ENCODE measurements around the gene INPP4A. TPM values are rescaled to one million over a fixed set of nuclear protein-coding genes. Genes with fewer than 3 reads are reported as not detected.
A peak's percentile ranks its signal among the peaks of the same experiment; 100 is the strongest.

The INPP4A gene
- total and polyA plus RNA-seq, 7 experiments from 2014 or later, result 51.4 to 165 (median 145) TPM

GRCh38 chr2:98461498-98462049 lies 16.9 kb downstream of the INPP4A start:
- Mint-ChIP-seq H3K9me3 (peaks cover 0 to 1% (median 0%) of the 10 kb centered on the region in 11 donors), H3K27me3 (no peaks in the 10 kb centered on the region), H3K36me3 (peaks cover 0 to 52% (median 4%) of the 10 kb centered on the region in 5 donors), H3K4me1 (peaks cover 73 to 95% (median 91%) of the 10 kb centered on the region in 7 donors), H3K27ac (peak overlapping the region; percentile 92 to 97 (median 96)), H3K4me3 (peak overlapping the region; percentile 29 to 84 (median 73))
- intact Hi-C loops (cut with micrococcal nuclease), result loop anchor here (5.0 to 10.0 kb wide), 4 partner anchors 196 to 876 kb away; partner anchors contain the start of genes MGAT4A (in 2 of the 2), EIF5B (in 1 of the 2), TXNDC9 (in 1 of the 2) and ZAP70 (in 1 of the 2)
- Histone ChIP-seq H3K4me3 (ENCODE audit: low read length) (no peak overlapping the region), H3K4me1 (ENCODE audit: control insufficient read depth in 2 of 2, insufficient read depth in 2 of 2, low read length in 2 of 2) (peaks cover 88 to 92% of the 10 kb centered on the region in 2 donors), H3K27ac (ENCODE audit: low read depth, low read length) (peak overlapping the region; percentile 57), H3K36me3 (ENCODE audit: control insufficient read depth in 2 of 3, insufficient read depth in 3 of 3, low read length in 3 of 3) (peaks cover 0 to 12% (median 0%) of the 10 kb centered on the region in 3 experiments), H3K9me3 (ENCODE audit: control insufficient read depth in 2 of 3, low read length in 3 of 3) (no peaks in the 10 kb centered on the region), H3K27me3 (ENCODE audit: control insufficient read depth in 2 of 2, insufficient read depth in 2 of 2, low read length in 2 of 2) (no peaks in the 10 kb centered on the region)
- ChIA-PET POLR2A (interaction anchor here (1.0 to 8.7 kb wide), 6 partner anchors 8 to 43 kb away, joined by 6 to 140 read pairs (median 17); no protein-coding TSS in a partner anchor), CTCF (interaction anchor here (0.6 to 1.5 kb wide), 5 partner anchors 15 to 1546 kb away, joined by 3 to 9 read pairs (median 4); no protein-coding TSS in a partner anchor)
- no peak for ATAC-seq
- peak in 2 of 9 donors; percentile 8 to 11 for DNase-seq

GRCh38 chr2:98463081-98463481 lies 18.4 kb downstream of the INPP4A start:
- no peaks in the 10 kb centered on the region for H3K9me3 ChIP-seq (ENCODE audit: control insufficient read depth in 2 of 3, low read length in 3 of 3)
- H3K36me3 ChIP-seq (ENCODE audit: control insufficient read depth in 2 of 3, insufficient read depth in 3 of 3, low read length in 3 of 3), result peaks cover 0 to 7% (median 0%) of the 10 kb centered on the region in 3 experiments
- H3K9me3 Mint-ChIP-seq, result peaks cover 0 to 2% (median 0%) of the 10 kb centered on the region in 11 donors
- H3K27me3 Mint-ChIP-seq, result no peaks in the 10 kb centered on the region
- peaks cover 90 to 93% of the 10 kb centered on the region in 2 donors for H3K4me1 ChIP-seq (ENCODE audit: control insufficient read depth in 2 of 2, insufficient read depth in 2 of 2, low read length in 2 of 2)
- DNase-seq (no peak), ATAC-seq (no peak)
- H3K4me3 ChIP-seq (ENCODE audit: low read length), result peak overlapping the region; percentile 61
- intact Hi-C loops (cut with micrococcal nuclease), result loop anchor here (5.0 to 10.0 kb wide), 4 partner anchors 194 to 874 kb away; partner anchors contain the start of genes MGAT4A (in 2 of the 2), EIF5B (in 1 of the 2), TXNDC9 (in 1 of the 2) and ZAP70 (in 1 of the 2)
- POLR2A ChIA-PET, result interaction anchor here (1.1 to 8.7 kb wide), 8 partner anchors 9 to 750 kb away, joined by 4 to 140 read pairs (median 29); partner anchors contain the start of genes INPP4A and ZAP70
- H3K36me3 Mint-ChIP-seq, result peaks cover 0 to 56% (median 4%) of the 10 kb centered on the region in 5 donors
- H3K27ac ChIP-seq (ENCODE audit: low read depth, low read length), result peak overlapping the region; percentile 85
- peak overlapping the region; percentile 78 to 98 (median 87) for H3K4me3 Mint-ChIP-seq
- peak overlapping the region; percentile 93 to 99 (median 96) for H3K27ac Mint-ChIP-seq
- no peaks in the 10 kb centered on the region for H3K27me3 ChIP-seq (ENCODE audit: control insufficient read depth in 2 of 2, insufficient read depth in 2 of 2, low read length in 2 of 2)
- CTCF ChIA-PET, result interaction anchor here (0.6 to 4.9 kb wide), 7 partner anchors 9 to 354 kb away, joined by 3 to 28 read pairs (median 10); no protein-coding TSS in a partner anchor
- peaks cover 78 to 95% (median 93%) of the 10 kb centered on the region in 7 donors for H3K4me1 Mint-ChIP-seq

- no peaks in the 10 kb centered on the region for H3K27me3 ChIP-seq (ENCODE audit: control insufficient read depth in 2 of 2, insufficient read depth in 2 of 2, low read length in 2 of 2)
- ChIA-PET POLR2A (interaction anchor here (0.7 to 8.7 kb wide), 11 partner anchors 8 to 751 kb away, joined by 3 to 140 read pairs (median 10); partner anchors contain the start of genes INPP4A and ZAP70), CTCF (interaction anchor here (0.6 to 4.9 kb wide), 11 partner anchors 8 to 353 kb away, joined by 3 to 28 read pairs (median 4); no protein-coding TSS in a partner anchor)
- peaks cover 90 to 93% of the 10 kb centered on the region in 2 donors for H3K4me1 ChIP-seq (ENCODE audit: control insufficient read depth in 2 of 2, insufficient read depth in 2 of 2, low read length in 2 of 2)
- Mint-ChIP-seq H3K36me3 (peaks cover 0 to 54% (median 2%) of the 10 kb centered on the region in 5 donors), H3K27ac (peak overlapping the region; percentile 93 to 99 (median 96)), H3K9me3 (peaks cover 0 to 2% (median 0%) of the 10 kb centered on the region in 11 donors), H3K27me3 (no peaks in the 10 kb centered on the region), H3K4me3 (peak overlapping the region; percentile 78 to 98 (median 87)), H3K4me1 (peaks cover 76 to 95% (median 93%) of the 10 kb centered on the region in 7 donors)
- H3K36me3 ChIP-seq (ENCODE audit: control insufficient read depth in 2 of 3, insufficient read depth in 3 of 3, low read length in 3 of 3), result peaks cover 0 to 6% (median 0%) of the 10 kb centered on the region in 3 experiments
- DNase-seq (peak in 2 of 9 donors; percentile 9 to 25), ATAC-seq (no peak)
- no peaks in the 10 kb centered on the region for H3K9me3 ChIP-seq (ENCODE audit: control insufficient read depth in 2 of 3, low read length in 3 of 3)
- intact Hi-C loops (cut with micrococcal nuclease), result loop anchor here (5.0 to 10.0 kb wide), 4 partner anchors 194 to 874 kb away; partner anchors contain the start of genes MGAT4A (in 2 of the 2), EIF5B (in 1 of the 2), TXNDC9 (in 1 of the 2) and ZAP70 (in 1 of the 2)
- H3K27ac ChIP-seq (ENCODE audit: low read depth, low read length), result peak overlapping the region; percentile 85
- peak overlapping the region; percentile 61 for H3K4me3 ChIP-seq (ENCODE audit: low read length)
Observed at GRCh38 chr2:98463551-98463971, 18.9 kb downstream of the INPP4A start.

- no peaks in the 10 kb centered on the region for H3K36me3 ChIP-seq (ENCODE audit: control insufficient read depth in 2 of 3, insufficient read depth in 3 of 3, low read length in 3 of 3)
- no peaks in the 10 kb centered on the region for H3K27me3 ChIP-seq (ENCODE audit: control insufficient read depth in 2 of 2, insufficient read depth in 2 of 2, low read length in 2 of 2)
- ChIA-PET CTCF (interaction anchor here (0.6 to 4.9 kb wide), 14 partner anchors 8 to 353 kb away, joined by 3 to 28 read pairs (median 4); no protein-coding TSS in a partner anchor), POLR2A (interaction anchor here (0.7 to 8.7 kb wide), 13 partner anchors 8 to 751 kb away, joined by 3 to 140 read pairs (median 7); partner anchors contain the start of genes INPP4A and ZAP70)
- peak overlapping the region; percentile 93 to 99 (median 96) for H3K27ac Mint-ChIP-seq
- no peaks in the 10 kb centered on the region for H3K27me3 Mint-ChIP-seq
- peaks cover 0 to 51% (median 3%) of the 10 kb centered on the region in 5 donors for H3K36me3 Mint-ChIP-seq
- peaks cover 90 to 91% of the 10 kb centered on the region in 2 donors for H3K4me1 ChIP-seq (ENCODE audit: control insufficient read depth in 2 of 2, insufficient read depth in 2 of 2, low read length in 2 of 2)
- ATAC-seq (peak; percentile 46), DNase-seq (peak in 8 of 9 donors; percentile 35 to 64 (median 57))
- intact Hi-C loops (cut with micrococcal nuclease), result loop anchor here (1.0 to 10.0 kb wide), 8 partner anchors 9 to 873 kb away; partner anchors contain the start of genes MGAT4A (in 2 of the 2), EIF5B (in 1 of the 2), TXNDC9 (in 1 of the 2) and ZAP70 (in 1 of the 2)
- peak overlapping the region; percentile 78 to 98 (median 87) for H3K4me3 Mint-ChIP-seq
- H3K9me3 Mint-ChIP-seq, result peaks cover 0 to 5% (median 0%) of the 10 kb centered on the region in 11 donors
- H3K4me1 Mint-ChIP-seq, result peaks cover 77 to 95% (median 91%) of the 10 kb centered on the region in 7 donors
- peak overlapping the region; percentile 85 for H3K27ac ChIP-seq (ENCODE audit: low read depth, low read length)
- peak overlapping the region; percentile 61 for H3K4me3 ChIP-seq (ENCODE audit: low read length)
- no peaks in the 10 kb centered on the region for H3K9me3 ChIP-seq (ENCODE audit: control insufficient read depth in 2 of 3, low read length in 3 of 3)
Observed at GRCh38 chr2:98463988-98464771, 19.5 kb downstream of the INPP4A start.

- ATAC-seq, result peak; percentile 61
- ChIA-PET POLR2A (interaction anchor here (0.6 to 8.7 kb wide), 10 partner anchors 11 to 470 kb away, joined by 3 to 140 read pairs (median 16); partner anchors contain the start of gene INPP4A), CTCF (interaction anchor here (0.6 to 4.9 kb wide), 9 partner anchors 11 to 41 kb away, joined by 3 to 28 read pairs (median 5); no protein-coding TSS in a partner anchor)
- H3K27me3 ChIP-seq (ENCODE audit: control insufficient read depth in 2 of 2, insufficient read depth in 2 of 2, low read length in 2 of 2), result no peaks in the 10 kb centered on the region
- Mint-ChIP-seq H3K9me3 (peaks cover 0 to 5% (median 0%) of the 10 kb centered on the region in 11 donors), H3K4me1 (peaks cover 76 to 95% (median 89%) of the 10 kb centered on the region in 7 donors), H3K4me3 (peak overlapping the region; percentile 78 to 98 (median 87)), H3K27me3 (no peaks in the 10 kb centered on the region), H3K27ac (peak overlapping the region; percentile 93 to 99 (median 96)), H3K36me3 (peaks cover 0 to 48% (median 6%) of the 10 kb centered on the region in 5 donors)
- peaks cover 0 to 2% (median 0%) of the 10 kb centered on the region in 3 experiments for H3K36me3 ChIP-seq (ENCODE audit: control insufficient read depth in 2 of 3, insufficient read depth in 3 of 3, low read length in 3 of 3)
- H3K4me1 ChIP-seq (ENCODE audit: control insufficient read depth in 2 of 2, insufficient read depth in 2 of 2, low read length in 2 of 2), result peaks cover 85 to 87% of the 10 kb centered on the region in 2 donors
- peak in 6 of 9 donors; percentile 27 to 53 (median 48) for DNase-seq
- H3K4me3 ChIP-seq (ENCODE audit: low read length), result peak overlapping the region; percentile 61
- H3K27ac ChIP-seq (ENCODE audit: low read depth, low read length), result peak overlapping the region; percentile 85
- intact Hi-C loops (cut with micrococcal nuclease), result loop anchor here (1.0 to 10.0 kb wide), 15 partner anchors 9 to 872 kb away; partner anchors contain the start of genes MGAT4A (in 2 of the 2), EIF5B (in 1 of the 2), INPP4A (in 1 of the 2) and TXNDC9 (in 1 of the 2)
- no peaks in the 10 kb centered on the region for H3K9me3 ChIP-seq (ENCODE audit: control insufficient read depth in 2 of 3, low read length in 3 of 3)
Observed at GRCh38 chr2:98464772-98465310, 20.2 kb downstream of the INPP4A start.

Measured in naive thymus-derived CD4-positive, alpha-beta T cell (primary cell).